ENCODE results near the gene C19orf67.

C19orf67 gene

GRCh38 chr19:14116918-14117578 lies 31.5 kb upstream of the C19orf67 start:
- H3K27ac ChIP-seq (ENCODE audit: low read length): peak overlapping the region; percentile 13
- peak overlapping the region; percentile 84 to 92 for H3K4me3 ChIP-seq (ENCODE audit: low read depth in 1 of 2, low read length in 2 of 2)
- peaks cover 0 to 4% of the 10 kb centered on the region in 2 donors for H3K36me3 ChIP-seq (ENCODE audit: control insufficient read depth in 1 of 2, insufficient read depth in 2 of 2, low read length in 2 of 2)
- no peaks in the 10 kb centered on the region for H3K9me3 ChIP-seq (ENCODE audit: control insufficient read depth in 1 of 2, low read length in 2 of 2)
- H3K27me3 ChIP-seq (ENCODE audit: low read depth, low read length): no peaks in the 10 kb centered on the region
- H3K4me1 ChIP-seq (ENCODE audit: control insufficient read depth in 1 of 2, insufficient read depth in 2 of 2, low read length in 2 of 2): peaks cover 45 to 67% of the 10 kb centered on the region in 2 donors

DNA sequence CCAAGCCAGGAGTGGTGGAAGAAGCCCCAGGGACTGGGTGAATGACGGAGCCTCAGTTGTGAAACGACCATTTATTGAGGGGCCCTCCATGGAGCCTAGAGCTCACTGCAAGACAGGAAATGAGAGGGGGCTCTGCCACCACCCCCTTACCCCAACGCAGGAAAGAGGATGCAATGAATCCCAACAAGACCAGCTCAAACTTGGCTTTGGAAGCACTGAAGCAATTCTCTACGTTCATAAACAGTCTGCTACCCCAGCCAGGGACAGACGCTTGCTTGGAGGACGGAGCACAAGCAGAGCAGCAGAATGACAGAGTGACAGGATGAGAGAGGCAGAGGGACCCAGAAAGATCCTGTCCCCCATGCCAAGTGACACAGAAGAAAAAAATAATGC lies 30.9 kb upstream of the C19orf67 start:
- H3K9me3 ChIP-seq (ENCODE audit: control insufficient read depth in 1 of 2, low read length in 2 of 2): no peaks in the 10 kb centered on the region
- H3K27me3 ChIP-seq (ENCODE audit: low read depth, low read length): no peaks in the 10 kb centered on the region
- peak overlapping the region; percentile 13 for H3K27ac ChIP-seq (ENCODE audit: low read length)
- H3K4me1 ChIP-seq (ENCODE audit: control insufficient read depth in 1 of 2, insufficient read depth in 2 of 2, low read length in 2 of 2): peaks cover 45 to 72% of the 10 kb centered on the region in 2 donors
- H3K36me3 ChIP-seq (ENCODE audit: control insufficient read depth in 1 of 2, insufficient read depth in 2 of 2, low read length in 2 of 2): peaks cover 0 to 4% of the 10 kb centered on the region in 2 donors
- peak overlapping the region; percentile 84 to 92 for H3K4me3 ChIP-seq (ENCODE audit: low read depth in 1 of 2, low read length in 2 of 2)

- H3K27ac ChIP-seq (ENCODE audit: low read length): peak overlapping the region; percentile 13
- no peaks in the 10 kb centered on the region for H3K9me3 ChIP-seq (ENCODE audit: control insufficient read depth in 1 of 2, low read length in 2 of 2)
- H3K4me1 ChIP-seq (ENCODE audit: control insufficient read depth in 1 of 2, insufficient read depth in 2 of 2, low read length in 2 of 2): peaks cover 45 to 74% of the 10 kb centered on the region in 2 donors
- H3K4me3 ChIP-seq (ENCODE audit: low read depth in 1 of 2, low read length in 2 of 2): peak overlapping the region; percentile 84 to 92
- H3K27me3 ChIP-seq (ENCODE audit: low read depth, low read length): no peaks in the 10 kb centered on the region
- peaks cover 0 to 4% of the 10 kb centered on the region in 2 donors for H3K36me3 ChIP-seq (ENCODE audit: control insufficient read depth in 1 of 2, insufficient read depth in 2 of 2, low read length in 2 of 2)
Observed at GRCh38 chr19:14115756-14116155, 30.2 kb upstream of the C19orf67 start.

DNA sequence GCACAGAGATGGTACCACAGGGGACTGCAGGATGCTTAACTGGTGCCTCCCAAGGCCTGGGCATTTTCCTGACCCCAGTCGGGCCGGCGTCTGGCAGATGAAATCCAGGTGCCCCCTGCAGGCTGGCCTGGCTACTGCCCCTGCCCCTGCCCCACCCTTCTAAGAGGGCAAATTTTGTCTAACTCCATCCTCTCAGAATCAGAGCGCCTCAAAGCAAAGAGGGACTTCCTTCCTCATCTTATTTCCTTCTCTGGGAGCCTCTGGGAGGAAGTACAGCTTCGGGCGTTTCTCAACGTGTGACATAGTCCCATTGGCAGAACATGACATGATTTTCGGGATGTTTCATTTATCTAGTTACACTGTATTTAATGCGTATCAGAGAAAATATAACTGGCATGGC lies 29.3 kb upstream of the C19orf67 start:
- H3K36me3 ChIP-seq (ENCODE audit: control insufficient read depth in 1 of 2, insufficient read depth in 2 of 2, low read length in 2 of 2): peaks cover 0 to 4% of the 10 kb centered on the region in 2 donors
- no peak overlapping the region for H3K27ac ChIP-seq (ENCODE audit: low read length)
- no peak overlapping the region for H3K4me3 ChIP-seq (ENCODE audit: low read depth in 1 of 2, low read length in 2 of 2)
- peaks cover 45 to 74% of the 10 kb centered on the region in 2 donors for H3K4me1 ChIP-seq (ENCODE audit: control insufficient read depth in 1 of 2, insufficient read depth in 2 of 2, low read length in 2 of 2)
- no peaks in the 10 kb centered on the region for H3K9me3 ChIP-seq (ENCODE audit: control insufficient read depth in 1 of 2, low read length in 2 of 2)
- no peaks in the 10 kb centered on the region for H3K27me3 ChIP-seq (ENCODE audit: low read depth, low read length)

- Histone ChIP-seq H3K4me1 (ENCODE audit: control insufficient read depth in 1 of 2, insufficient read depth in 2 of 2, low read length in 2 of 2) (peaks cover 45 to 70% of the 10 kb centered on the region in 2 donors), H3K9me3 (ENCODE audit: control insufficient read depth in 1 of 2, low read length in 2 of 2) (no peaks in the 10 kb centered on the region), H3K36me3 (ENCODE audit: control insufficient read depth in 1 of 2, insufficient read depth in 2 of 2, low read length in 2 of 2) (peaks cover 0 to 4% of the 10 kb centered on the region in 2 donors), H3K4me3 (ENCODE audit: low read depth in 1 of 2, low read length in 2 of 2) (no peak overlapping the region), H3K27ac (ENCODE audit: low read length) (no peak overlapping the region), H3K27me3 (ENCODE audit: low read depth, low read length) (no peaks in the 10 kb centered on the region)
Observed at GRCh38 chr19:14114439-14114838, 28.9 kb upstream of the C19orf67 start.

GRCh38 chr19:14113762-14114414 lies 28.3 kb upstream of the C19orf67 start:
- Histone ChIP-seq H3K27ac (ENCODE audit: low read length) (peak overlapping the region; percentile 58), H3K4me1 (ENCODE audit: control insufficient read depth in 1 of 2, insufficient read depth in 2 of 2, low read length in 2 of 2) (peaks cover 40 to 65% of the 10 kb centered on the region in 2 donors), H3K9me3 (ENCODE audit: control insufficient read depth in 1 of 2, low read length in 2 of 2) (no peaks in the 10 kb centered on the region), H3K36me3 (ENCODE audit: control insufficient read depth in 1 of 2, insufficient read depth in 2 of 2, low read length in 2 of 2) (peaks cover 0 to 4% of the 10 kb centered on the region in 2 donors), H3K4me3 (ENCODE audit: low read depth in 1 of 2, low read length in 2 of 2) (no peak overlapping the region), H3K27me3 (ENCODE audit: low read depth, low read length) (no peaks in the 10 kb centered on the region)

- Histone ChIP-seq H3K9me3 (ENCODE audit: control insufficient read depth in 1 of 2, low read length in 2 of 2) (no peaks in the 10 kb centered on the region), H3K4me1 (ENCODE audit: control insufficient read depth in 1 of 2, insufficient read depth in 2 of 2, low read length in 2 of 2) (peaks cover 34 to 63% of the 10 kb centered on the region in 2 donors), H3K27ac (ENCODE audit: low read length) (peak overlapping the region; percentile 58), H3K36me3 (ENCODE audit: control insufficient read depth in 1 of 2, insufficient read depth in 2 of 2, low read length in 2 of 2) (no peaks in the 10 kb centered on the region), H3K4me3 (ENCODE audit: low read depth in 1 of 2, low read length in 2 of 2) (peak overlapping the region in 1 of 2 donors; percentile 44), H3K27me3 (ENCODE audit: low read depth, low read length) (no peaks in the 10 kb centered on the region)
Observed at GRCh38 chr19:14112809-14113385, 27.3 kb upstream of the C19orf67 start.

- Histone ChIP-seq H3K4me1 (ENCODE audit: control insufficient read depth in 1 of 2, insufficient read depth in 2 of 2, low read length in 2 of 2) (peaks cover 34 to 69% of the 10 kb centered on the region in 2 donors), H3K9me3 (ENCODE audit: control insufficient read depth in 1 of 2, low read length in 2 of 2) (no peaks in the 10 kb centered on the region), H3K27ac (ENCODE audit: low read length) (peak overlapping the region; percentile 58), H3K27me3 (ENCODE audit: low read depth, low read length) (no peaks in the 10 kb centered on the region), H3K36me3 (ENCODE audit: control insufficient read depth in 1 of 2, insufficient read depth in 2 of 2, low read length in 2 of 2) (no peaks in the 10 kb centered on the region), H3K4me3 (ENCODE audit: low read depth in 1 of 2, low read length in 2 of 2) (peak overlapping the region in 1 of 2 donors; percentile 44)
Observed at GRCh38 chr19:14112051-14112808, 26.6 kb upstream of the C19orf67 start.

DNA sequence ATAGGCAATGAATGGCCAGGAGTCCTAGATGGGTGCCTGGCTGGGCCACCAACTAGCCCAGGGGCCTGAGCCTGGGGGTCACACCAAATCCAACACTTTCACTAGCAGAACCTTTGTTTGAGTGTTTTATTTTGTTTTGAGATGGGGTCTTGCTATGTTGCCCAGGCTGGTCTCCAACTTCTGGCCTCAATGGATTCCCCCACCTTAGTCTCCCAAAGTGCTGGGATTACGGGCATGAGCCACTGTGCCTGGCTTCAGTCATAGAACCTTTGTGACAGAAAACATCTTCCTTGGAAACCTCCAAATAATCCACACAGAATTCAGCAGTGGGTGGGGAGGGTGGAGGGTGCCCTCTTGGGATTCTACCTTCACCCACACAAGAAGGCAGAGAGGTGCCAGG lies 25.9 kb upstream of the C19orf67 start:
- Histone ChIP-seq H3K27ac (ENCODE audit: low read length) (no peak overlapping the region), H3K36me3 (ENCODE audit: control insufficient read depth in 1 of 2, insufficient read depth in 2 of 2, low read length in 2 of 2) (peaks cover 0 to 4% of the 10 kb centered on the region in 2 donors), H3K4me1 (ENCODE audit: control insufficient read depth in 1 of 2, insufficient read depth in 2 of 2, low read length in 2 of 2) (peaks cover 30 to 63% of the 10 kb centered on the region in 2 donors), H3K9me3 (ENCODE audit: control insufficient read depth in 1 of 2, low read length in 2 of 2) (no peaks in the 10 kb centered on the region), H3K27me3 (ENCODE audit: low read depth, low read length) (no peaks in the 10 kb centered on the region), H3K4me3 (ENCODE audit: low read depth in 1 of 2, low read length in 2 of 2) (no peak overlapping the region)

DNA sequence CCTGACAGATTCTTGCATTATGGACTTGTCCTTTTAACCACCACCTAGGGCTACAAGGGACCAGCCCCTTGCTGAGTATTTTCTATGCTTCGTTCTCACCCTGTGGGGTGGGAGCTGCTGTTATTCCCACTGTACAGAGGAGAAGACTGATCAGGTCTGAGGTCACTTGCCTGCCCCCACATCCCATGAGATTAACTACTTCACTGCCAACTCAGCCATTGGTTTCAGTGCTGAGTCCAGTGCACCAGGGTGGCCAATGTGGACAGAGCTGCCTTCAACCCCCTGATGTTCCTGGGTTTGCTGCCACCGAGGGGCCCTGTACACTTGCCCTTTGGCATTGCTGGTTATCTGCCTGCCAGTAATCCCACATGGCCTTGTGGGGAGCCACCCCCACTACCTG lies 25.1 kb upstream of the C19orf67 start:
- no peaks in the 10 kb centered on the region for H3K27me3 ChIP-seq (ENCODE audit: low read depth, low read length)
- no peak overlapping the region for H3K4me3 ChIP-seq (ENCODE audit: low read depth in 1 of 2, low read length in 2 of 2)
- H3K4me1 ChIP-seq (ENCODE audit: control insufficient read depth in 1 of 2, insufficient read depth in 2 of 2, low read length in 2 of 2): peaks cover 21 to 55% of the 10 kb centered on the region in 2 donors
- no peaks in the 10 kb centered on the region for H3K9me3 ChIP-seq (ENCODE audit: control insufficient read depth in 1 of 2, low read length in 2 of 2)
- H3K27ac ChIP-seq (ENCODE audit: low read length): no peak overlapping the region
- peaks cover 0 to 13% of the 10 kb centered on the region in 2 donors for H3K36me3 ChIP-seq (ENCODE audit: control insufficient read depth in 1 of 2, insufficient read depth in 2 of 2, low read length in 2 of 2)
